Measurements from ENCODE around the gene ATP5F1A. TPM values are rescaled to one million over a fixed set of nuclear protein-coding genes. Genes with fewer than 3 reads are reported as not detected.

Gene ATP5F1A
- total and polyA plus RNA-seq, 2 experiments from 2014 or later = 353 to 562 TPM

- Histone ChIP-seq H4K20me1 (ENCODE audit: insufficient read depth) (no peaks in the 10 kb centered on the region), H3K27ac (no peak overlapping the region), H3K9me2 (ENCODE audit: insufficient read depth) (no peaks in the 10 kb centered on the region), H3K36me3 (ENCODE audit: low read depth) (no peaks in the 10 kb centered on the region), H3K27me3 (replicated peaks; ENCODE audit: insufficient read depth) (no peaks in the 10 kb centered on the region), H3K4me1 (ENCODE audit: insufficient read depth) (peaks cover 14% of the 10 kb centered on the region), H3K4me2 (ENCODE audit: unreplicated experiment) (no peak overlapping the region), H3K9me3 (ENCODE audit: low read depth) (no peaks in the 10 kb centered on the region), H3F3A (ENCODE audit: insufficient read depth) (peaks cover 16% of the 10 kb centered on the region; the same call in 1 of the 2 replicates), H3K79me2 (ENCODE audit: insufficient read depth) (no peaks in the 10 kb centered on the region), H3K4me3 (no peak overlapping the region), H2AFZ (no peak overlapping the region), H3K9ac (no peak overlapping the region)
- 91 to 92% methylated on average over 2 of the region's 2 CpGs for WGBS, 2 experiments (ENCODE audit: low coverage in 1 of 2, low lambda C conversion rate in 2 of 2, missing lambda C conversion rate in 2 of 2)
- TF ChIP-seq EZH2 (IDR thresholded peaks at IDR 0.05; ENCODE audit: insufficient read depth, poor library complexity, severe bottlenecking) (no peak), EZH2phosphoT487 (IDR thresholded peaks at IDR 0.05; ENCODE audit: insufficient read depth, low read depth) (no peak)
- peak; percentile 89 for DNase-seq
- in situ Hi-C loops (cut with MboI) = no loop called here
Observed at GRCh38 chr18:46035696-46036680, 62.1 kb downstream of the ATP5F1A start.

GRCh38 chr18:46034230-46034629 lies 63.9 kb downstream of the ATP5F1A start:
- no peak overlapping the region for H3K9ac ChIP-seq
- H3K36me3 ChIP-seq (ENCODE audit: low read depth) = no peaks in the 10 kb centered on the region
- H3K9me3 ChIP-seq (ENCODE audit: low read depth) = no peaks in the 10 kb centered on the region
- peaks cover 16% of the 10 kb centered on the region; the same call in 1 of the 2 replicates for H3F3A ChIP-seq (ENCODE audit: insufficient read depth)
- in situ Hi-C loops (cut with MboI) = no loop called here
- H4K20me1 ChIP-seq (ENCODE audit: insufficient read depth) = no peaks in the 10 kb centered on the region
- H3K4me3 ChIP-seq = no peak overlapping the region
- peak; percentile 51 for DNase-seq
- TF ChIP-seq EZH2phosphoT487 (IDR thresholded peaks at IDR 0.05; ENCODE audit: insufficient read depth, low read depth) = no peak
- TF ChIP-seq EZH2 (IDR thresholded peaks at IDR 0.05; ENCODE audit: insufficient read depth, poor library complexity, severe bottlenecking) = no peak
- H3K79me2 ChIP-seq (ENCODE audit: insufficient read depth) = no peaks in the 10 kb centered on the region
- H3K27ac ChIP-seq = no peak overlapping the region
- WGBS, 2 experiments (ENCODE audit: low coverage in 1 of 2, low lambda C conversion rate in 2 of 2, missing lambda C conversion rate in 2 of 2) = 5 to 26% methylated on average over 1 of the region's 1 CpG
- H2AFZ ChIP-seq = no peak overlapping the region
- peaks cover 14% of the 10 kb centered on the region for H3K4me1 ChIP-seq (ENCODE audit: insufficient read depth)
- H3K27me3 ChIP-seq (replicated peaks; ENCODE audit: insufficient read depth) = no peaks in the 10 kb centered on the region
- H3K9me2 ChIP-seq (ENCODE audit: insufficient read depth) = no peaks in the 10 kb centered on the region
- no peak overlapping the region for H3K4me2 ChIP-seq (ENCODE audit: unreplicated experiment)

DNA sequence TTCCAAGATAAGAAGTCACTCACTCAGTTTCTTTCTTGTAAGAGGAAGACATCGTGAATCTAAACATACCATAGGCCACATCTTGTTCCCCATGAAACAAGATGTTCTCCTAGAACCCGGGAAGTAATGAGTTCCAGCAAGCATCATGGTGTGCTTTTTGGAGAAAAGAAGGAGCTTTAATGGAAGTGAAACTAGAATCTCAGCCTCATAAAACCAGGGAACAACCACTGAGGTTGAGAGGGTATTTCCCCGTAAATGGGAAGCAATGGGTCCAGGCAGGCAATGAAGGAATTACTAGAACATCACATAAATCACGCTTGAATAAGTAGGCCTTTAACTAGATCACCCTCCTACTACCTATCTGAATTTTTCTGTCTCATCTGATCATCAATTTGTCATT lies 66.4 kb downstream of the ATP5F1A start:
- 85 to 92% methylated on average over 4 of the region's 4 CpGs for WGBS, 2 experiments (ENCODE audit: low coverage in 1 of 2, low lambda C conversion rate in 2 of 2, missing lambda C conversion rate in 2 of 2)
- peaks cover 14% of the 10 kb centered on the region for H3K4me1 ChIP-seq (ENCODE audit: insufficient read depth)
- H2AFZ ChIP-seq = no peak overlapping the region
- H3K9ac ChIP-seq = no peak overlapping the region
- no peak overlapping the region for H3K4me2 ChIP-seq (ENCODE audit: unreplicated experiment)
- no peak for TF ChIP-seq EZH2 (IDR thresholded peaks at IDR 0.05; ENCODE audit: insufficient read depth, poor library complexity, severe bottlenecking)
- H3K27ac ChIP-seq = no peak overlapping the region
- H3K27me3 ChIP-seq (replicated peaks; ENCODE audit: insufficient read depth) = no peaks in the 10 kb centered on the region
- H4K20me1 ChIP-seq (ENCODE audit: insufficient read depth) = no peaks in the 10 kb centered on the region
- H3K9me3 ChIP-seq (ENCODE audit: low read depth) = no peaks in the 10 kb centered on the region
- H3K36me3 ChIP-seq (ENCODE audit: low read depth) = no peaks in the 10 kb centered on the region
- no peaks in the 10 kb centered on the region for H3K79me2 ChIP-seq (ENCODE audit: insufficient read depth)
- peaks cover 16% of the 10 kb centered on the region; the same call in 1 of the 2 replicates for H3F3A ChIP-seq (ENCODE audit: insufficient read depth)
- no peaks in the 10 kb centered on the region for H3K9me2 ChIP-seq (ENCODE audit: insufficient read depth)
- DNase-seq = no peak
- H3K4me3 ChIP-seq = no peak overlapping the region
- in situ Hi-C loops (cut with MboI) = no loop called here

Small RNAs within 50 kb of the gene (small RNA-seq; reads per million reads assigned to genes)
- gene RNU6-1278P (ENCODE audit: low read depth, low replicate concordance) (not detected), gene RNY4P37 (ENCODE audit: low read depth, low replicate concordance) (not detected)

Other genes with a start within 250 kb of the ATP5F1A start
- gene EPG5, start 131.0 kb downstream of the ATP5F1A start, total RNA-seq (2014; rRNA removed; shearing (Covaris generic)) = 77.7 and 77.9 TPM in 2 replicates
- 22.0 and 22.6 TPM in 2 replicates for gene EPG5, start 131.0 kb downstream of the ATP5F1A start, polyA plus RNA-seq (2016; fragmentation: Nextera tagmentation; extraction: Ambion mirVana)
- gene PSTPIP2, start 26.0 kb downstream of the ATP5F1A start, total RNA-seq (2014; rRNA removed; shearing (Covaris generic)) = 2.8 and 3.8 TPM in 2 replicates
- gene PSTPIP2, start 26.0 kb downstream of the ATP5F1A start, polyA plus RNA-seq (2016; fragmentation: Nextera tagmentation; extraction: Ambion mirVana) = 6.4 and 6.7 TPM in 2 replicates
- gene HAUS1, start 6.1 kb upstream of the ATP5F1A start, total RNA-seq (2014; rRNA removed; shearing (Covaris generic)) = 24.2 and 31.9 TPM in 2 replicates
- gene HAUS1, start 6.1 kb upstream of the ATP5F1A start, polyA plus RNA-seq (2016; fragmentation: Nextera tagmentation; extraction: Ambion mirVana) = 33.6 and 36.9 TPM in 2 replicates